ENCODE results near the gene ADGRL3. TPM values are rescaled to one million over a fixed set of nuclear protein-coding genes. Genes with fewer than 3 reads are reported as not detected.

The ADGRL3 gene
- total RNA-seq, 3 donors from 2014 or later (not counting 1 experiment from before 2014, with no cell fraction given): not detected

DNA sequence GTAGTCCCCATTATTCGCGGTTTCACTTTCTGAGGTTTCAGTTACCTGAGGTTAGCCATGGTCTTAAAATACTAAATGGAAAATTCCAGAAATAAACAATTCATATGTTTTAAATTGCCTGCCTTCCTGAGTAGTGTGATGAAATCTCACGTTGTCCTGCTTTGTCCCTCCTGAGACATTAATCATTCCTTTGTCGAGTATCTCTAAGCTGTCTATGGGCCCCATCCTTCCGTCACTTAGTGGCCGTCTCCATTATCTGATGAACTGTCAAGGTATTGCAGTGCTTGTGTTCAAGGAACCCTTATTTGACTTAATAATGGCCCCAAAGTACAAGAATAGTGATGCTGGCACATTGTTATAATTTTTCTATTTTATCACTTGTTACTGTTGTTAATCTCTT is 94.8 kb downstream of the ADGRL3 start:
- Mint-ChIP-seq H3K27me3 (ENCODE audit: low read depth in 2 of 2) (no peaks in the 10 kb centered on the region), H3K4me1 (no peaks in the 10 kb centered on the region), H3K36me3 (no peaks in the 10 kb centered on the region), H3K9me3 (peaks cover 8% of the 10 kb centered on the region in 2 donors), H3K27ac (no peak overlapping the region), H3K4me3 (no peak overlapping the region)
- Histone ChIP-seq H3K27ac (ENCODE audit: low read length) (no peak overlapping the region), H3K9me3 (ENCODE audit: control insufficient read depth, insufficient read depth, low read length) (peaks cover 3% of the 10 kb centered on the region), H3K36me3 (ENCODE audit: control insufficient read depth, insufficient read depth, low read length) (no peaks in the 10 kb centered on the region), H3K4me1 (ENCODE audit: control insufficient read depth, insufficient read depth, low read length) (no peaks in the 10 kb centered on the region), H3K4me3 (ENCODE audit: low read length) (no peak overlapping the region), H3K27me3 (ENCODE audit: control insufficient read depth, insufficient read depth, low read length) (no peaks in the 10 kb centered on the region)
- WGBS (ENCODE audit: insufficient coverage): 52% methylated on average over 6 of the region's 6 CpGs
- intact Hi-C loops (cut with micrococcal nuclease): no loop called here
- TF ChIP-seq, protein P1, sequence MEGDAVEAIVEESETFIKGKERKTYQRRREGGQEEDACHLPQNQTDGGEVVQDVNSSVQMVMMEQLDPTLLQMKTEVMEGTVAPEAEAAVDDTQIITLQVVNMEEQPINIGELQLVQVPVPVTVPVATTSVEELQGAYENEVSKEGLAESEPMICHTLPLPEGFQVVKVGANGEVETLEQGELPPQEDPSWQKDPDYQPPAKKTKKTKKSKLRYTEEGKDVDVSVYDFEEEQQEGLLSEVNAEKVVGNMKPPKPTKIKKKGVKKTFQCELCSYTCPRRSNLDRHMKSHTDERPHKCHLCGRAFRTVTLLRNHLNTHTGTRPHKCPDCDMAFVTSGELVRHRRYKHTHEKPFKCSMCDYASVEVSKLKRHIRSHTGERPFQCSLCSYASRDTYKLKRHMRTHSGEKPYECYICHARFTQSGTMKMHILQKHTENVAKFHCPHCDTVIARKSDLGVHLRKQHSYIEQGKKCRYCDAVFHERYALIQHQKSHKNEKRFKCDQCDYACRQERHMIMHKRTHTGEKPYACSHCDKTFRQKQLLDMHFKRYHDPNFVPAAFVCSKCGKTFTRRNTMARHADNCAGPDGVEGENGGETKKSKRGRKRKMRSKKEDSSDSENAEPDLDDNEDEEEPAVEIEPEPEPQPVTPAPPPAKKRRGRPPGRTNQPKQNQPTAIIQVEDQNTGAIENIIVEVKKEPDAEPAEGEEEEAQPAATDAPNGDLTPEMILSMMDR (IDR thresholded peaks at IDR 0.05): no peak
- DNase-seq (no peak), ATAC-seq (no peak)

DNA sequence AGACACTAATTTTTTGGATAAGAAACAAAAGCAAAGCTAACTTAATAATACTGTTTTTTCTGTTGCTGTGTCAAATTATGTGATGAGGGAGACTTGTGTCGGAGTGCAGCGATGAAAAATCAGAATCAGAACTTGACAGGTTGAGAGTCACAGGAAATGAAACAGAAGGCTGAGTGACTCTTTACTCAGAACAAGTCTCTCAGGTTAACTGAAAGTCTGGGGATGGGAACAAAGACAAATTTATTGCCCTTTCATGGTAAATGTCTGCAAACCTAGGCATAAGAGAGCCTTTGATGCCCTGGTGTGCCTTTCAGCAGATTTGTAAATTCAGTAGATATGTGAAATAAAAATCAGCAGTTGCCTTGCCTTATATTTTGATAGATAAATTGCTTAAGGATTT is 96.0 kb downstream of the ADGRL3 start:
- Histone ChIP-seq H3K9me3 (ENCODE audit: control insufficient read depth, insufficient read depth, low read length) (peaks cover 3% of the 10 kb centered on the region), H3K27ac (ENCODE audit: low read length) (no peak overlapping the region), H3K4me3 (ENCODE audit: low read length) (no peak overlapping the region), H3K36me3 (ENCODE audit: control insufficient read depth, insufficient read depth, low read length) (no peaks in the 10 kb centered on the region), H3K27me3 (ENCODE audit: control insufficient read depth, insufficient read depth, low read length) (no peaks in the 10 kb centered on the region), H3K4me1 (ENCODE audit: control insufficient read depth, insufficient read depth, low read length) (no peaks in the 10 kb centered on the region)
- Mint-ChIP-seq H3K4me3 (no peak overlapping the region), H3K27me3 (ENCODE audit: low read depth in 2 of 2) (no peaks in the 10 kb centered on the region), H3K4me1 (no peaks in the 10 kb centered on the region), H3K27ac (no peak overlapping the region), H3K36me3 (no peaks in the 10 kb centered on the region), H3K9me3 (peaks cover 5 to 7% of the 10 kb centered on the region in 2 donors)
- TF ChIP-seq, protein P1 (IDR thresholded peaks at IDR 0.05): no peak
- no peak for DNase-seq
- intact Hi-C loops (cut with micrococcal nuclease): no loop called here
- no peak for ATAC-seq
- WGBS (ENCODE audit: insufficient coverage): 59% methylated on average over 2 of the region's 2 CpGs

DNA sequence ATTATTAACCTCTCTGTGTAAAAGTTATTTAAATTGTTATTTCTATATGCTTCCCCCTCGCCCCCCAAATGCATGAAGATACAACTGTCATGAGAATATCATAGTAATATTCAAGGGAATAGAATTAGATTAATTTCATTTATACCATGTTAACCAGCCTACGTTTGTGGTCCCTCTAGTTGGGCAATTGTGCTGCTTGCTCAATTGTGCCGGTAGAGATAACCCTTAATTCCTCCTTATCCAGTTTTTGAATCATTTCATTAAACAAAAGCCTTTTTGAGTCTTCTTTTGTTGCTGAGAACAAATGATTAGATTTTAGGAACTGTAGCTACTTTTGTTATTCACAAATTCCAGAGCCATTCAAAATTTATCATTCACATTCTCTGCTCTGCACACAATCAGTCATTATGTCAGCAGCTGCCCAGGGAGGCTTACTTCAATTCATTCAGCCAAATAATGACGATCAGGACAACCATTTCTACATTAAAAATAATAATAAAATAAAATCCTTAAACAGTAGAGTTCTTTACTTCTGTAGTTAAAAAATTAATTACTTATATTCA is 98.1 kb downstream of the ADGRL3 start:
- no peaks in the 10 kb centered on the region for H3K36me3 Mint-ChIP-seq
- WGBS (ENCODE audit: insufficient coverage): 59% methylated on average over 2 of the region's 4 CpGs
- H3K27me3 ChIP-seq (ENCODE audit: control insufficient read depth, insufficient read depth, low read length): no peaks in the 10 kb centered on the region
- no peak overlapping the region for H3K27ac Mint-ChIP-seq
- DNase-seq (no peak), ATAC-seq (no peak)
- peaks cover 3% of the 10 kb centered on the region for H3K9me3 ChIP-seq (ENCODE audit: control insufficient read depth, insufficient read depth, low read length)
- TF ChIP-seq, protein P1 (IDR thresholded peaks at IDR 0.05): no peak
- no peak overlapping the region for H3K4me3 Mint-ChIP-seq
- no peak overlapping the region for H3K27ac ChIP-seq (ENCODE audit: low read length)
- no peaks in the 10 kb centered on the region for H3K36me3 ChIP-seq (ENCODE audit: control insufficient read depth, insufficient read depth, low read length)
- intact Hi-C loops (cut with micrococcal nuclease): no loop called here
- H3K4me3 ChIP-seq (ENCODE audit: low read length): no peak overlapping the region
- no peaks in the 10 kb centered on the region for H3K27me3 Mint-ChIP-seq (ENCODE audit: low read depth in 2 of 2)
- no peaks in the 10 kb centered on the region for H3K4me1 ChIP-seq (ENCODE audit: control insufficient read depth, insufficient read depth, low read length)
- H3K9me3 Mint-ChIP-seq: peaks cover 6 to 10% of the 10 kb centered on the region in 2 donors
- H3K4me1 Mint-ChIP-seq: no peaks in the 10 kb centered on the region

DNA sequence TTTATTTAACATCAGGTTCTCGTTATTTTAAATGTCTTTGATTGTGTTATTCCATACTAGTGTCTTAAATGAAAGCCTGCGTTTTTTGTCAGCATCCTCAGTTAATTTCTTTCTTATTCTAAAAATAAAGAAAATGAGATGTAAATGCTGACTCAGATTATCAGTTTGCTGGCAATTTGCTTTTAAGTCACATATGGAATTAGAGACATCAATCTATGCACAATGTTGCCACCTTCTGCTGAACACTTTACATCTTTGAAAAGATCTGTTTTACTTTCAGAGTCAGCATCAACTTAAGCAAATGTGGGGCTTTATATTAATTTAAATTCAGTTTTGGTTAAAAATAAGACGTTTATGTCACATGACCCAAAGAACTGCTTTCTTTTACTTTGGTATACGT is 99.2 kb downstream of the ADGRL3 start:
- Mint-ChIP-seq H3K4me3 (no peak overlapping the region), H3K27ac (no peak overlapping the region), H3K4me1 (no peaks in the 10 kb centered on the region), H3K36me3 (no peaks in the 10 kb centered on the region), H3K9me3 (peaks cover 6 to 10% of the 10 kb centered on the region in 2 donors), H3K27me3 (ENCODE audit: low read depth in 2 of 2) (no peaks in the 10 kb centered on the region)
- peaks cover 3% of the 10 kb centered on the region for H3K9me3 ChIP-seq (ENCODE audit: control insufficient read depth, insufficient read depth, low read length)
- DNase-seq: no peak
- H3K27me3 ChIP-seq (ENCODE audit: control insufficient read depth, insufficient read depth, low read length): no peaks in the 10 kb centered on the region
- TF ChIP-seq, protein P1 (IDR thresholded peaks at IDR 0.05): no peak
- no peak overlapping the region for H3K4me3 ChIP-seq (ENCODE audit: low read length)
- 80% methylated on average over 1 of the region's 4 CpGs for WGBS (ENCODE audit: insufficient coverage)
- intact Hi-C loops (cut with micrococcal nuclease): no loop called here
- no peak overlapping the region for H3K27ac ChIP-seq (ENCODE audit: low read length)
- H3K36me3 ChIP-seq (ENCODE audit: control insufficient read depth, insufficient read depth, low read length): no peaks in the 10 kb centered on the region
- ATAC-seq: no peak
- no peaks in the 10 kb centered on the region for H3K4me1 ChIP-seq (ENCODE audit: control insufficient read depth, insufficient read depth, low read length)
